CD4-positive, alpha-beta T cell treated with Interleukin-17A for 4 hours (primary cell): ENCODE measurements around the gene ABCC11.

Source experiments
- DNase-seq: peaks from one replicate; pipeline ENCODE4 v3.0.0-alpha.2; 2020; ENCODE audit warnings: mixed read lengths

The ABCC11 gene

GRCh38 chr16:48125888-48126287 is 121.5 kb downstream of the ABCC11 start:
- no peak for DNase-seq

GRCh38 chr16:48124266-48124665 is 123.1 kb downstream of the ABCC11 start:
- no peak for DNase-seq

GRCh38 chr16:48123104-48123788 is 124.1 kb downstream of the ABCC11 start:
- DNase-seq = no peak

GRCh38 chr16:48121276-48121675 is 126.1 kb downstream of the ABCC11 start:
- DNase-seq = no peak

- DNase-seq = no peak
These were observed 128.5 kb downstream of the ABCC11 start for GRCh38 chr16:48118841-48119240.

GRCh38 chr16:48117217-48118105 is 129.9 kb downstream of the ABCC11 start:
- peak; percentile 52 for DNase-seq
